HEK293 (cell line): ENCODE measurements around the gene KIFC1.

Experiments
- GLI2 ChIP-seq: fragments of 450-650 bp; formaldehyde crosslinking; IDR thresholded peaks from 2 replicates; pipeline ENCODE4; 2017; ENCODE audit warnings: missing biosample characterization, missing genetic modification characterization, low read depth, borderline replicate concordance
- GLIS2 ChIP-seq: fragments of 450-650 bp; formaldehyde crosslinking; IDR thresholded peaks from 2 replicates; pipeline ENCODE4 v1.5.1; 2016; ENCODE audit warnings: missing biosample characterization, missing genetic modification characterization
- REST ChIP-seq: fragments of 450-650 bp; formaldehyde crosslinking; IDR thresholded peaks from 2 replicates; pipeline ENCODE4 v1.5.1; 2016; ENCODE audit warnings: missing biosample characterization, missing genetic modification characterization
- SP2 ChIP-seq: fragments of 450-650 bp; formaldehyde crosslinking; IDR thresholded peaks from 2 replicates; pipeline ENCODE4 v1.5.1; 2016; ENCODE audit warnings: missing biosample characterization, missing genetic modification characterization
- YY1 ChIP-seq: fragments of 450-650 bp; formaldehyde crosslinking; IDR thresholded peaks from 2 replicates; pipeline ENCODE4 v1.5.1; 2018; ENCODE audit warnings: missing biosample characterization, missing genetic modification characterization
- ZNF184 ChIP-seq: fragments of 450-650 bp; IDR thresholded peaks from 2 replicates; pipeline ENCODE4 v1.5.1; 2018; ENCODE audit warnings: missing biosample characterization, mild to moderate bottlenecking, missing genetic modification characterization
- ZNF324 ChIP-seq: fragments of 450-650 bp; formaldehyde crosslinking; IDR thresholded peaks from 2 replicates; pipeline ENCODE4 v1.5.1; 2016; ENCODE audit warnings: missing biosample characterization, missing genetic modification characterization
- ZNF423 ChIP-seq: fragments of 450-650 bp; formaldehyde crosslinking; IDR thresholded peaks from 2 replicates; pipeline ENCODE4 v1.5.1; 2016; ENCODE audit warnings: missing biosample characterization, missing genetic modification characterization
- ZSCAN23 ChIP-seq: fragments of 450-650 bp; formaldehyde crosslinking; IDR thresholded peaks from 2 replicates; pipeline ENCODE4 v1.5.1; 2016; ENCODE audit warnings: missing biosample characterization, missing genetic modification characterization
- TF ChIP-seq, protein P1 (sequence below): fragments of 450-650 bp; formaldehyde crosslinking; IDR thresholded peaks from 2 replicates; pipeline ENCODE4 v1.5.1; 2016; ENCODE audit warnings: missing biosample characterization, missing genetic modification characterization
- TF ChIP-seq, protein P2 (sequence below): fragments of 450-650 bp; formaldehyde crosslinking; IDR thresholded peaks from 2 replicates; pipeline ENCODE4 v1.5.1; 2016; ENCODE audit warnings: missing biosample characterization, missing genetic modification characterization, borderline replicate concordance

DNA sequence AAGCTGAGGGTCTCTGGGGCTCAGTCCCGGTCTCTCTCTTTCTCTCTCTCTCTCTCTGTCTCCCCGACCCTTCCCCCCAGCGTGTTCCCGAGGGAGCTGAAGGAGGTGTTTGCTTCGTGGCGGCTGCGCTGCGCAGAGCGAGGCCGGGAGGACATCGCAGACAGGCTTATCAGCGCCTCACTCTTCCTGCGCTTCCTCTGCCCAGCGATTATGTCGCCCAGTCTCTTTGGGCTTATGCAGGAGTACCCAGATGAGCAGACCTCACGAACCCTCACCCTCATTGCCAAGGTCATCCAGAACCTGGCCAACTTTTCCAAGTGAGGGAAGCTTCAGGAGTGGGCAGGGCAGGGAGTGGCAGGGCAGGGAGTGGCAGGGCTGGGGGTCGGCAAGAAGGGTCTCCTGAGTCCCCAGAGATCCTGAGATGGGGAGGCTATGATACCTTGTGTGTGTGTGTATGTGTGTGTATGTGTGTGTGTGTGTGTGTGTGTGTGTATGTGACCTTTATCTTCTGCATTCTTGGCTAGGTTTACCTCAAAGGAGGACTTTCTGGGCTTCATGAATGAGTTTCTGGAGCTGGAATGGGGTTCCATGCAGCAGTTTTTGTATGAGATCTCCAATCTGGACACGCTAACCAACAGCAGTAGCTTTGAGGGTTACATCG is 49.2 kb downstream of the KIFC1 start:
- TF ChIP-seq, protein P1, sequence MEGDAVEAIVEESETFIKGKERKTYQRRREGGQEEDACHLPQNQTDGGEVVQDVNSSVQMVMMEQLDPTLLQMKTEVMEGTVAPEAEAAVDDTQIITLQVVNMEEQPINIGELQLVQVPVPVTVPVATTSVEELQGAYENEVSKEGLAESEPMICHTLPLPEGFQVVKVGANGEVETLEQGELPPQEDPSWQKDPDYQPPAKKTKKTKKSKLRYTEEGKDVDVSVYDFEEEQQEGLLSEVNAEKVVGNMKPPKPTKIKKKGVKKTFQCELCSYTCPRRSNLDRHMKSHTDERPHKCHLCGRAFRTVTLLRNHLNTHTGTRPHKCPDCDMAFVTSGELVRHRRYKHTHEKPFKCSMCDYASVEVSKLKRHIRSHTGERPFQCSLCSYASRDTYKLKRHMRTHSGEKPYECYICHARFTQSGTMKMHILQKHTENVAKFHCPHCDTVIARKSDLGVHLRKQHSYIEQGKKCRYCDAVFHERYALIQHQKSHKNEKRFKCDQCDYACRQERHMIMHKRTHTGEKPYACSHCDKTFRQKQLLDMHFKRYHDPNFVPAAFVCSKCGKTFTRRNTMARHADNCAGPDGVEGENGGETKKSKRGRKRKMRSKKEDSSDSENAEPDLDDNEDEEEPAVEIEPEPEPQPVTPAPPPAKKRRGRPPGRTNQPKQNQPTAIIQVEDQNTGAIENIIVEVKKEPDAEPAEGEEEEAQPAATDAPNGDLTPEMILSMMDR: no peak
- TF ChIP-seq GLI2 (tag by site-specific recombination): no peak
- no peak for TF ChIP-seq GLIS2 (tag by site-specific recombination)
- TF ChIP-seq ZNF423 (tag by site-specific recombination): no peak
- no peak for TF ChIP-seq ZNF324 (tag by site-specific recombination)
- no peak for TF ChIP-seq SP2 (tag by site-specific recombination)
- TF ChIP-seq YY1: no peak
- TF ChIP-seq ZNF184 (tag by site-specific recombination): no peak
- TF ChIP-seq REST: no peak
- TF ChIP-seq, protein P2, sequence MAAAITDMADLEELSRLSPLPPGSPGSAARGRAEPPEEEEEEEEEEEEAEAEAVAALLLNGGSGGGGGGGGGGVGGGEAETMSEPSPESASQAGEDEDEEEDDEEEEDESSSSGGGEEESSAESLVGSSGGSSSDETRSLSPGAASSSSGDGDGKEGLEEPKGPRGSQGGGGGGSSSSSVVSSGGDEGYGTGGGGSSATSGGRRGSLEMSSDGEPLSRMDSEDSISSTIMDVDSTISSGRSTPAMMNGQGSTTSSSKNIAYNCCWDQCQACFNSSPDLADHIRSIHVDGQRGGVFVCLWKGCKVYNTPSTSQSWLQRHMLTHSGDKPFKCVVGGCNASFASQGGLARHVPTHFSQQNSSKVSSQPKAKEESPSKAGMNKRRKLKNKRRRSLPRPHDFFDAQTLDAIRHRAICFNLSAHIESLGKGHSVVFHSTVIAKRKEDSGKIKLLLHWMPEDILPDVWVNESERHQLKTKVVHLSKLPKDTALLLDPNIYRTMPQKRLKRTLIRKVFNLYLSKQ (tag by site-specific recombination): no peak
- TF ChIP-seq ZSCAN23 (tag by site-specific recombination): no peak
